Measurements from ENCODE around the gene ANKRD16. TPM values are rescaled to one million over a fixed set of nuclear protein-coding genes. Genes with fewer than 3 reads are reported as not detected.

The ANKRD16 gene
- total and polyA plus RNA-seq, 7 experiments from 2014 or later, result 4.6 to 9.8 (median 7.0) TPM

- intact Hi-C loops (cut with micrococcal nuclease), result loop anchor here (10.0 kb wide), 4 partner anchors 157 to 1967 kb away; partner anchors contain the start of genes ATP5F1C (in 1 of the 2), IL15RA (in 1 of the 2) and KIN (in 1 of the 2)
- H3K27ac Mint-ChIP-seq, result peak overlapping the region; percentile 19 to 95 (median 86)
- ChIA-PET CTCF (no interaction called here), POLR2A (interaction anchor here (1.0 kb wide), 1 partner anchor 9 kb away, joined by 3 read pairs; no protein-coding TSS in a partner anchor)
- Histone ChIP-seq H3K9me3 (ENCODE audit: control insufficient read depth in 2 of 3, low read length in 3 of 3) (no peaks in the 10 kb centered on the region), H3K4me1 (ENCODE audit: control insufficient read depth in 2 of 2, insufficient read depth in 2 of 2, low read length in 2 of 2) (peaks cover 12% of the 10 kb centered on the region in 2 donors), H3K27ac (ENCODE audit: low read depth, low read length) (no peak overlapping the region), H3K4me3 (ENCODE audit: low read length) (no peak overlapping the region), H3K27me3 (ENCODE audit: control insufficient read depth in 2 of 2, insufficient read depth in 2 of 2, low read length in 2 of 2) (no peaks in the 10 kb centered on the region), H3K36me3 (ENCODE audit: control insufficient read depth in 2 of 3, insufficient read depth in 3 of 3, low read length in 3 of 3) (peaks cover 0 to 7% (median 0%) of the 10 kb centered on the region in 3 experiments)
- DNase-seq, result no peak
- no peaks in the 10 kb centered on the region for H3K27me3 Mint-ChIP-seq
- no peak for ATAC-seq
- H3K36me3 Mint-ChIP-seq, result peaks cover 0 to 15% (median 0%) of the 10 kb centered on the region in 5 donors
- peaks cover 23 to 36% (median 31%) of the 10 kb centered on the region in 7 donors for H3K4me1 Mint-ChIP-seq
- H3K9me3 Mint-ChIP-seq, result peaks cover 0 to 6% (median 0%) of the 10 kb centered on the region in 11 donors
- peak overlapping the region in 2 of 10 donors; percentile 8 to 31 for H3K4me3 Mint-ChIP-seq
These were observed 72.2 kb downstream of the ANKRD16 start for GRCh38 chr10:5817322-5818047.

GRCh38 chr10:5816170-5816569 lies 73.5 kb downstream of the ANKRD16 start:
- Mint-ChIP-seq H3K9me3 (peaks cover 0 to 6% (median 0%) of the 10 kb centered on the region in 11 donors), H3K4me1 (peaks cover 35 to 48% (median 44%) of the 10 kb centered on the region in 7 donors), H3K4me3 (peak overlapping the region in 1 of 10 donors; percentile 5), H3K36me3 (peaks cover 0 to 17% (median 0%) of the 10 kb centered on the region in 5 donors), H3K27me3 (no peaks in the 10 kb centered on the region), H3K27ac (peak overlapping the region in 8 of 9 donors; percentile 14 to 87 (median 62))
- DNase-seq (no peak), ATAC-seq (no peak)
- Histone ChIP-seq H3K27ac (ENCODE audit: low read depth, low read length) (peak overlapping the region; percentile 99), H3K4me1 (ENCODE audit: control insufficient read depth in 2 of 2, insufficient read depth in 2 of 2, low read length in 2 of 2) (peaks cover 12 to 18% of the 10 kb centered on the region in 2 donors), H3K27me3 (ENCODE audit: control insufficient read depth in 2 of 2, insufficient read depth in 2 of 2, low read length in 2 of 2) (no peaks in the 10 kb centered on the region), H3K9me3 (ENCODE audit: control insufficient read depth in 2 of 3, low read length in 3 of 3) (no peaks in the 10 kb centered on the region), H3K4me3 (ENCODE audit: low read length) (no peak overlapping the region), H3K36me3 (ENCODE audit: control insufficient read depth in 2 of 3, insufficient read depth in 3 of 3, low read length in 3 of 3) (peaks cover 0 to 7% (median 0%) of the 10 kb centered on the region in 3 experiments)
- intact Hi-C loops (cut with micrococcal nuclease), result loop anchor here (10.0 kb wide), 4 partner anchors 159 to 1969 kb away; partner anchors contain the start of genes ATP5F1C (in 1 of the 2), IL15RA (in 1 of the 2) and KIN (in 1 of the 2)
- ChIA-PET POLR2A (no interaction called here), CTCF (no interaction called here)

GRCh38 chr10:5814110-5815107 lies 75.3 kb downstream of the ANKRD16 start:
- Mint-ChIP-seq H3K4me3 (peak overlapping the region; percentile 85 to 95 (median 93)), H3K27ac (peak overlapping the region; percentile 85 to 98 (median 95)), H3K9me3 (peaks cover 0 to 5% (median 0%) of the 10 kb centered on the region in 11 donors), H3K4me1 (peaks cover 44 to 62% (median 59%) of the 10 kb centered on the region in 7 donors), H3K36me3 (peaks cover 0 to 16% (median 0%) of the 10 kb centered on the region in 5 donors), H3K27me3 (no peaks in the 10 kb centered on the region)
- H3K9me3 ChIP-seq (ENCODE audit: control insufficient read depth in 2 of 3, low read length in 3 of 3), result no peaks in the 10 kb centered on the region
- peaks cover 23 to 34% of the 10 kb centered on the region in 2 donors for H3K4me1 ChIP-seq (ENCODE audit: control insufficient read depth in 2 of 2, insufficient read depth in 2 of 2, low read length in 2 of 2)
- ChIA-PET POLR2A (interaction anchor here (0.6 to 2.9 kb wide), 13 partner anchors 9 to 368 kb away, joined by 3 to 18 read pairs (median 4); partner anchors contain the start of genes ANKRD16 and FBH1), CTCF (interaction anchor here (0.6 to 0.8 kb wide), 3 partner anchors 9 to 189 kb away, joined by 3 to 6 read pairs (median 5); no protein-coding TSS in a partner anchor)
- no peaks in the 10 kb centered on the region for H3K27me3 ChIP-seq (ENCODE audit: control insufficient read depth in 2 of 2, insufficient read depth in 2 of 2, low read length in 2 of 2)
- ATAC-seq (no peak), DNase-seq (no peak)
- H3K27ac ChIP-seq (ENCODE audit: low read depth, low read length), result peak overlapping the region; percentile 99
- H3K36me3 ChIP-seq (ENCODE audit: control insufficient read depth in 2 of 3, insufficient read depth in 3 of 3, low read length in 3 of 3), result peaks cover 0 to 7% (median 0%) of the 10 kb centered on the region in 3 experiments
- intact Hi-C loops (cut with micrococcal nuclease), result loop anchor here (1.0 to 10.0 kb wide), 11 partner anchors 37 to 1970 kb away; partner anchors contain the start of genes IL15RA (in 2 of the 2), ATP5F1C (in 1 of the 2), KIN (in 1 of the 2) and RBM17 (in 1 of the 2)
- H3K4me3 ChIP-seq (ENCODE audit: low read length), result peak overlapping the region; percentile 86

GRCh38 chr10:5813341-5814109 lies 76.2 kb downstream of the ANKRD16 start, which contains the start of gene GDI2:
Gene GDI2 (minus strand): TSS chr10:5813434. CDS start chr10:5813258, 176 bp downstream.
- H3K4me1 Mint-ChIP-seq, result peaks cover 49 to 71% (median 67%) of the 10 kb centered on the region in 7 donors
- peaks cover 0 to 5% (median 0%) of the 10 kb centered on the region in 11 donors for H3K9me3 Mint-ChIP-seq
- Histone ChIP-seq H3K4me1 (ENCODE audit: control insufficient read depth in 2 of 2, insufficient read depth in 2 of 2, low read length in 2 of 2) (peaks cover 27 to 37% of the 10 kb centered on the region in 2 donors), H3K36me3 (ENCODE audit: control insufficient read depth in 2 of 3, insufficient read depth in 3 of 3, low read length in 3 of 3) (peaks cover 0 to 7% (median 0%) of the 10 kb centered on the region in 3 experiments), H3K4me3 (ENCODE audit: low read length) (peak within 1 kb of the TSS; percentile 86), H3K27me3 (ENCODE audit: control insufficient read depth in 2 of 2, insufficient read depth in 2 of 2, low read length in 2 of 2) (no peaks in the 10 kb centered on the region), H3K9me3 (ENCODE audit: control insufficient read depth in 2 of 3, low read length in 3 of 3) (no peaks in the 10 kb centered on the region), H3K27ac (ENCODE audit: low read depth, low read length) (peak within 1 kb of the TSS; percentile 99)
- ChIA-PET CTCF (interaction anchor here (0.6 to 0.8 kb wide), 2 partner anchors 157 to 188 kb away, joined by 3 to 6 read pairs; no protein-coding TSS in a partner anchor), POLR2A (interaction anchor here (0.6 to 2.9 kb wide), 16 partner anchors 9 to 367 kb away, joined by 3 to 18 read pairs (median 4); partner anchors contain the start of genes ANKRD16 and FBH1)
- peaks cover 0 to 19% (median 0%) of the 10 kb centered on the region in 5 donors for H3K36me3 Mint-ChIP-seq
- peak within 1 kb of the TSS; percentile 85 to 98 (median 95) for H3K27ac Mint-ChIP-seq
- peak within 1 kb of the TSS; percentile 85 to 95 (median 93) for H3K4me3 Mint-ChIP-seq
- ATAC-seq, result peak; percentile 98
- intact Hi-C loops (cut with micrococcal nuclease), result loop anchor here (1.0 to 10.0 kb wide), 16 partner anchors 36 to 1971 kb away; partner anchors contain the start of genes FBH1 (in 2 of the 2), IL15RA (in 2 of the 2), RBM17 (in 2 of the 2) and TASOR2 (in 2 of the 2)
- H3K27me3 Mint-ChIP-seq, result no peaks in the 10 kb centered on the region
- DNase-seq, result peak; percentile 94 to 98 (median 97)

- no peak for DNase-seq
These were observed 76.7 kb downstream of the ANKRD16 start for GRCh38 chr10:5813091-5813340.

More at GRCh38 chr10:5813091-5813340, 76.7 kb downstream of the ANKRD16 start:
- Histone ChIP-seq H3K9me3 (ENCODE audit: control insufficient read depth in 2 of 3, low read length in 3 of 3) (no peaks in the 10 kb centered on the region), H3K4me1 (ENCODE audit: control insufficient read depth in 2 of 2, insufficient read depth in 2 of 2, low read length in 2 of 2) (peaks cover 27 to 37% of the 10 kb centered on the region in 2 donors), H3K4me3 (ENCODE audit: low read length) (peak overlapping the region; percentile 65), H3K36me3 (ENCODE audit: control insufficient read depth in 2 of 3, insufficient read depth in 3 of 3, low read length in 3 of 3) (peaks cover 0 to 7% (median 0%) of the 10 kb centered on the region in 3 experiments), H3K27me3 (ENCODE audit: control insufficient read depth in 2 of 2, insufficient read depth in 2 of 2, low read length in 2 of 2) (no peaks in the 10 kb centered on the region), H3K27ac (ENCODE audit: low read depth, low read length) (peak overlapping the region; percentile 99)
- ChIA-PET POLR2A (interaction anchor here (1.0 to 2.9 kb wide), 11 partner anchors 8 to 147 kb away, joined by 3 to 18 read pairs (median 4); partner anchors contain the start of genes ANKRD16 and FBH1), CTCF (no interaction called here)
- peaks cover 0 to 19% (median 0%) of the 10 kb centered on the region in 5 donors for H3K36me3 Mint-ChIP-seq
- peaks cover 51 to 76% (median 71%) of the 10 kb centered on the region in 7 donors for H3K4me1 Mint-ChIP-seq
- intact Hi-C loops (cut with micrococcal nuclease), result loop anchor here (1.0 to 10.0 kb wide), 16 partner anchors 36 to 1972 kb away; partner anchors contain the start of genes FBH1 (in 2 of the 2), IL15RA (in 2 of the 2), RBM17 (in 2 of the 2) and TASOR2 (in 2 of the 2)
- H3K9me3 Mint-ChIP-seq, result peaks cover 0 to 5% (median 0%) of the 10 kb centered on the region in 11 donors
- no peaks in the 10 kb centered on the region for H3K27me3 Mint-ChIP-seq
- H3K27ac Mint-ChIP-seq, result peak overlapping the region; percentile 85 to 97 (median 95)
- H3K4me3 Mint-ChIP-seq, result peak overlapping the region; percentile 85 to 95 (median 93)
- peak; percentile 28 for ATAC-seq

Measured in naive thymus-derived CD4-positive, alpha-beta T cell (primary cell).